Measurements from ENCODE around the gene RAP1GAP2.

The RAP1GAP2 gene

DNA sequence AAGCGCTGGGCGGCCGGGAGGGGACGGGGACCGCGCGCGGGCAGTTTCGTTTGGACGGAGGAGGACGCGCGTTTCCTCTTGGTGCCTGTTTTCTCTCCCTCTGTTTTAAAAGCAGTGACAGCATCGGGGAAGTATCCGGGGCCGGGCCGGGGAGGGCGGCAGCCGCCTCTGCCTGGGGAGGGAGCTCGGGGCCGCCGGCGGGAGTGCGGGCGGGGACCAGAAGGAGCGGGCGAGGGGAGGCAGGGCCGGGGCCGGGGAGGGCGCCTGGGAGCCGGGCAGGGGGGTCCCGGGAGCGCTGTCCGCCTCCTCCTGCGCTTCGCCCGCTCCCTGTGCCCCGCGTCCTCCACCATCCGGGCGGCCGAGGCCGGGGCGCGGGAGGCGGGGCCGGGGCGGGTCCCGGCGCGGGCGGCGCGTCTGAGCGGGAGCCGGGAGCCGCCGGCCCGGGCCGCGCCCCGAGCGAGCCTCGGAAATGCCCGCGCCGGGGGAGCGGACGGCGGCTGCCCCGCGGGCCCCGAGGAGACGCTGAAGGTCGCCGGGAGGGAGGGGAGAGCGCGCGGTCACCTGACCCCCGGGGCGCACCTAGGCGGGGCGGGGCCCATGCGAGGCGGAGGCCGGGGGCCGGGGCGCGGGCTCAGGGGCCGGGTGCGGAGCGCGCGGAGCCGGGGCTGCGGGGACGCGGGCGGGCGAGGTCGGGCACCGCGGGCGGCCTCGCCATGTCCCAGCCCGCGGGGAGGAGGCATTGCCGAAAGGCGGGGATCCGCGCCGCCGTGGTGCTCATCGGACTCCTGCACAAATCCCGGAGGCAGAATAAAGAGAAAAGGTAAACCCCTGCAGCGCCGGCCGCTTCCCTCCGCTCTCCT, 57.3 kb downstream of the RAP1GAP2 start:
- no peak for DNase-seq (ENCODE audit: low read depth)

DNA sequence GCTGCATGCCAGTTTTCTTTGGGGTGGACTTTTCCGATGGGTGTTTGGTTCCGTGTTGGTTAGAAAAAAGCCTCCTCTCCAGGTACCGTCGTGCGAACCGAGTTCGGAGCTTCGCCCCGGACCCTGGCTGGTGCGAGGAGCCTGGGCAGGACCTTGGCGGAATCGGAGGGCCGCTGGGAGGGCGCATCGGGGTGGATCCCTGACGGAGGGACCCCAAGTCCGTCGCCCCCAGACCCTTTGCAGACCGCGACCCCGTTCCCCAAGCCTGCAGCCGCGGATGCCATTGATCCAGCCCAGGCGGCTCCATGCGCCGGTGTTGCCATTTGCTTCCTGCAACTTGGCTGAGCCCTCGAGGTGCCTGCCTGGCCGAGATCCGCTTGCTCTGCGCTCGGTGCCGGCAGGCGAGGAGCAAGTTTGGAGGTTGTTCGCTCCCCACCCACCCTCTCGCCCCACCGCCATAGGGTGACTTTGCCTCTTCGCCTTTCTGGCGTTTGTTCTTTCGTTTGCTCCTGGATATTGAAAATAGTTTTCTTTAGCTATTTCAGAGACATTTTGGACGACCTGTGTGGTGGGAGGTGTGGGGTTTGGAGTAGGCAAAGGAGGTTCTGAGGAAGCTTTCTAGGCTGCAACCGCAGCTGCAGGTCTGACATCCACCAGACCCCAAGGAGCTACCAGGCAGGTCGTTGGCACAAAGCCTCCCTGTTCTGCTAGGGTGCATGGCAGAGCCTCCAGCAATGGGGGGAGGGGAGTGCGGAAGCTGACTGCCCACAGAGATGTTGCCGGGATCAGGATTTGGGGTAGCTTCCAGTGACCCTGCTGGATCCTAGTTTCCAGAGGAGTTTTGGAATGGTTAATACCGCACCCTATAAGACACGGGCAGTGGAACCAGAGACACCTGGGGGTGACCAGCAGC, 58.2 kb downstream of the RAP1GAP2 start:
- no peak for DNase-seq (ENCODE audit: low read depth)

DNA sequence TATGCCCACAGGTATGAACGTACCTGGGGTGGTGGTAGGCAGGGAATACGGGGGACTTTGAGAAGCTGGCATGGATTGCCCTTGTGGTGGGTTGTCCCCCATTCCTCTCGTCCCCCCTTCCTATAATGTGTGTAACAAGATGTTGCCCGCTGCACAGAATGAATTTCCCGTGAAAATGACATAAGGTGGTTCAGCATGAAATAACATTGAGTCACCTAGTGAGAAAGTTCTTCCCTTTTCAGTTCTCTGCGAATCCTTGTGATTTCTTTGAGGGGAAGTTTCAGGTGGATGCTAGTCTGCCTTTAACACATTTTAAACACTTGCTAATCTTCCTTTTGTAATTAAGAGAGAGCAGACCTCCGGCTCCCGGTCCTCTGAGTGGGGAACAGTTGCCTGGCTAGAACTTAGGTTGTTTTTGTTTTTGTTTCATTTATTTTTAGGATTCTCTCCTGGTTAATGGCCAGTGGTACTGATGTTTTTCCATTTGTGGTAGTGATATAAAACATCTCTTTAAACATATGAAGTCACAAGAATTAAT, 58.9 kb downstream of the RAP1GAP2 start:
- no peak for DNase-seq (ENCODE audit: low read depth)

DNA sequence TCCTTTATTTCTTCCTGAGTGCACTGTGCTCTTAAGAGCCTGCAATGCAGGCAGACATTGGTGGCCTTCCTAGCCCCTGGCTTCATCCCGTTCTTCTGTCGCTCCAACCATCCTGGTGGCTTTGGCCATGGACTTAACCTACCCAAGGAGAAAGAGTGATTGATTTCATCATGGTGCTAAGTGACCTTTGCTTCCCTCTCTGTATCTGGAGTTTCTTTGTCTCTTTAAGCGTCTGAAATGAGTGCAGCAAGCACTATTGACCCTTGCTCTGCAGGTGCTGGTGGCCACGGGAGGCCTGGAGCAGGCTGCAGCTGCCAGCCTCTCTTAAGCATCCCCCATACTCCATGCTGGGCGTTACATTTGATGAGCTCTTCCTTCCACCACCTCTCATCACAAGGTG, 60.5 kb downstream of the RAP1GAP2 start:
- DNase-seq (ENCODE audit: low read depth): no peak

DNA sequence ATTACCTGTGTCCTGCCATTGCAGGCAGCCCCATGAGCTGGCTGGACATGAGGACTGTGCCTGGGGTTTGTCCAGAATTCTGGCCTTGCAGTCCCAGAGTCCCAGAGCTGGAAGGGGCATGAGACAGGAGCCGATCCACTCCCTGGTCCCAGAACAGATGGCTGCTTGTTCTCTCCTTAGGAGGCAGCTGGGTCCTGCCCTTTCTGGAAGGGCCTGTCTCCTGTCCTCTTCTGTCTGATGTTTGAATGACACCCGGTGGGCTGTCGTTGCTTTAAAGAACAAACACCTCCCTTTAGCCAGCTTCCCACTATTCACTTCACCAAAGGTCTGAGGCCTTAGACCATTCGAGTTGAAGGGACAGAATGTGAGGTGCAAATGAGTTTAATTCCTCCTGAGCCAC, 63.8 kb downstream of the RAP1GAP2 start:
- no peak for DNase-seq (ENCODE audit: low read depth)

DNA sequence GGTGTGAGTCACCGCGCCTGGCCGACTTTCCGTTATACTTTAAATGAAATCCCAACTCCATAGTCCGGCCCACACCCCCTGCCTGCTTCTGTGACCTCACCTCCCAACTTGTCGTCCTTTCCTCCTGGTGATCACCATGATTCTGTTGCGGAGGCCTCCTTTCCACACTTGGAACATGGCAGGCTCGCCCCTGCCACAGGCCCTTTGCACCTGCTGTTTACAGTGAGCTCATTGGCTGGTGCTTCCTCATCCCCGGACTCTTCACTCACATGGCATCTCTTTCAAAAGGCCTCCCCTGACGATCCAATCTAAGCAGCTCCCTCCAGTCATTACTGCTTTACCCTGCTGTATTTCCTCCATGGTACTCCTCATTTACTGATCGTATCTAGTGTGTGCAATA, 64.6 kb downstream of the RAP1GAP2 start:
- DNase-seq (ENCODE audit: low read depth): no peak

DNA sequence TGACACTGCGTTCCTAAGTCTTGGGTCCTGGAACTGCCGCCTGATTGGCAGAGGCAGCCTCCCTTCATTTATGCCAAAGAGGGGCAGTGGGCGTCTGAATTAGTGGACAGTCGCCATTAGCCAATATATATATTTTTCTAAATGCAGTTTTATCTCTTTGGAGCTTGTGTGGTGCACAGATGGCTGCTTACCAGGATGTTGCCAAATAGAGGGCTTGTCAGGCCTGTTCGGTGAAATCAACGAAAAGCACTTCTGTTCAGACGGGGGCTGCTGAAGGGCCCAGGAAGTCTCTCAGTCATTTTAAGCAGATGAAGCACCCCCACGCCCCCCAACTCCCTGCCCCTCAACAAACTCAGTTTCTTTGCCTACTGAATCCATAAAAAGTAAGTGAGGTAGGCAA, 66.0 kb downstream of the RAP1GAP2 start:
- no peak for DNase-seq (ENCODE audit: low read depth)

DNA sequence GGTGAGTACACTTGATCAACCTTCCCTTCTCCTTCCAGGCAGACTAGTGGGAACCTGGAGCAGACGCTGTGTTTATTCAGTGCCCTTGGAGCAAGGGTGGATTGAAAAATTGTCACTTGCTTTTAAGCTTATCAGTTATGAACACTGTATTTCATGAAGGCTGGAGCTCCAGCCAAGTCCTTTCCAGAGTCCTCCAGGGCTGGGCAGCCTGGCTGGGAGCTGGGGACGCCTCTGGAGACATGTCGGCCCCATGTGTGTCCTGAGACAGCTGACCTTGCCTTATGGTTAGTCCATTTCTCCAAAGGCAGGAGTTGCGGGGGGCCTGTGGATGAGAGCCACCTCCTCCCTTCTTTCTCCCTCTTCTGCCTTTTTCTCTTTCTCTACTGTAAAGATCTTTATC, 67.0 kb downstream of the RAP1GAP2 start:
- no peak for DNase-seq (ENCODE audit: low read depth)

DNA sequence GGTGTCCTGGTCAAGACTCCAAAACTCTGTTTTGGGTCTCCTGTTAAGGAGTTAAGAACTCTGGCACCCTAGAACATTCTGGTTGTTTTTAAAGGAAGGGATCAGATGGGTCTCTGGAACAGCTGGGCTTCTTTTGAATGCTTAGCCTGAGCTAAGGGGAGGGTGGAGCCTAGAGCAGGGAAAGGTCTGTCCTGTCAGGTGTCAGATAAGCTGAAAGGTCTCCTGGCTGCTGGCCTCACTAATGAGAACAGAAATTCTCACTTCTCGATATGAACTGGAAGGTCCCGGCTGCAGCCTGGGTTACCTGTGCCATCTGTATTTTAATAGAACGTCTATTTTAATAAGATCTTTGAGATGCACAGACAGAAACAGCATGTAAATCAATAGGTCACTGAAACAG, 69.0 kb downstream of the RAP1GAP2 start:
- DNase-seq (ENCODE audit: low read depth): no peak

DNA sequence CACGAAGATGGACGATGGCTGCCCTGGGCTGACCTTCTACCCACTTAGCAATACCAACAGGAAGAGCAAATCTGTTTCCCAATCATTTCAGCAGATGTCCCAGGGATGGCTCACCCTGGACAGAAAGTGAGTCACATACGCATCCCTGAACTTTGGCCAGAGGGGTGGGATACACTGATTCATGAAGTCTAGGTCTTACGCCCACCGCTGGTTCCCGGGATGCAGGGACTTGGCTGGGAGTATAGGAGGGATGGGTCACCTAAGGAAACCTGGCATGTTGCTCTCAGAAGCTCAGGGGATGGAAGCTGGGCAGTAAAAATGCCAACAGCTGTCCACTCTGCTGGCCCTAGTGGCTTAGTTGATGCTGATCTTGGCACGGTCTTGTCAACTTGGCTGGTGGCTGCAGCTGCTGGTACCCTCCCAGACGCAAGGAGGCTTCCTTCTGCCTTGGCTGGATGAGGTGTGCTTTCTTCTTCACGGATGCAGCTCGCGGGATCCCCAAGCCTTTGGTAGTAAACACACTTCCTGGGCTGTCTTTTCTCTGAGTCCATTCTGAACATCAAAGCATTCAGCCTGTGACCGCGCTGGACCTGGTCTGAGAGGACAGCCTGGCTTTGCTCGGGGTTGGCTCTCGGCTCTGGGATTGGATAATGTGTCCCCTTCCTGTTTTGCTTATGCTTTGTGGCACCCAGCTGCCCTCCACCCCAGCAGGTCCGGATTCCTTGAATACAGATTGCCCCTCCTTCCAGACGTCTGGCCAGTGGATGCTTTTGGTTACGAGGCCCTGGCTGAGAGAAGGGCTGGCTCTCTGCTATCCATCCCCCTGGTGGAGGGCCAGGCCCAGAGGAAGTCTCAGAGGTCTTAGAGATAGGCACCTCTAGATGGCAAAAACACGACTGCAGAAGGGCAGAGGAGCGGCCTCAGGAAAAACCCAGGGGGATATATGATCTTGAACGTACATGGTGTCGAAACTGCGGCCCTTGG, 71.5 kb downstream of the RAP1GAP2 start:
- DNase-seq (ENCODE audit: low read depth): no peak

DNA sequence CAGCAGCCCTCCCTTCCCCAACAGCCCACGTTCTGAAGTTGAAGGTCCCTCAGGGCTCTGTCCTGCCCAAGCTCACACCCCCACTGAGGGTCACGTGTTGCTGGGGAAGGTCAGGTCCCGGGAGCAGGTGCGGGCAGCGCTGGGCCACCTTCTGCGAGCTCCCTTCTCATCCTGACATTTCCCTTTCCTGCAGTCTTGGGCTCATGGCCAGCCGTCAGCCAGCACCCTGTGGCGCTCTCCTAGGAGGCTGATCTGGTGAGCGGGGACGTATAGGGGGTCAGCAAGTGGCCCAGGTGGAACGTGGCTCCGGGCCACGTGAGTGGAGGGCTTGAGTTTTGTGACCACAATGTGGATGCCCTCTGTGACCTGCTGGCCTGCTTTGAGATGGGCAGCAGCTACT, 73.4 kb downstream of the RAP1GAP2 start:
- no peak for DNase-seq (ENCODE audit: low read depth)

DNA sequence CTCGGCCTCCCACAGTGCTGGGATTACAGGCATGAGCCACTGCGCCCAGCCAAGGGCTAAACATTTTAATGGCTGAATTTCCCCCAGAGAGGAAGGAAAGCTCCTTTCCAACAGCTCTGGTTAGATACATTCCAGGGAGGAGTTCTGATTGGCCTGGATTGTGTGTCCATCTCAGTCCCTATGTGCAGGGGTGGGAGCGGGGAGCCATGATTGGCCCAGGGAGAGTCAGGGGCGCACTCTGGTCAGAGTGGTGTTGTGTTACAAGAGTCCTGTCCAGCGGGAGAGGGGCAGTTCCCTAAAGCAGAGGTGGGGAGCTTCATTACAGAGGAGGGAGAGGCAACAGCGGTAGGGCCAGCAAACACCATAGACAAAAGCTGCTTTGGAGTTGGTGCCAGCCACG, 75.0 kb downstream of the RAP1GAP2 start:
- no peak for DNase-seq (ENCODE audit: low read depth)

DNA sequence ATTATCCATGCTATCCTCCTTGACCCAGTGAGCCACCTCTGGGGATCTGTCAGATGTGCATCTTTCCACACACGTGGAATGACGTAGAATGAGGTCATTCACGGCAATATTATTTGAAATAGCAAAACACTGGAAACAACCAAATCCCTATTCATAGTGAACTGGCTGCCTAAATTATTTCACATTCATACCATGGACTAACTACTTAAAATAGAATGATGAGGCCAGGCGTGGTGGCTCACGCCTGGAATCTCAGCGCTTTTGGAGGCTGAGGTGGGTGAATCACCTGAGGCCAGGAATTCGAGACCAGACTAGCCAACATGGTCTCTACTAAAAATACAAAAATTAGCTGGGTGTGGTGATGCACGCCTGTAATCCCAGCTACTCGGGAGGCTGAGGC, 75.5 kb downstream of the RAP1GAP2 start:
- DNase-seq (ENCODE audit: low read depth): no peak

DNA sequence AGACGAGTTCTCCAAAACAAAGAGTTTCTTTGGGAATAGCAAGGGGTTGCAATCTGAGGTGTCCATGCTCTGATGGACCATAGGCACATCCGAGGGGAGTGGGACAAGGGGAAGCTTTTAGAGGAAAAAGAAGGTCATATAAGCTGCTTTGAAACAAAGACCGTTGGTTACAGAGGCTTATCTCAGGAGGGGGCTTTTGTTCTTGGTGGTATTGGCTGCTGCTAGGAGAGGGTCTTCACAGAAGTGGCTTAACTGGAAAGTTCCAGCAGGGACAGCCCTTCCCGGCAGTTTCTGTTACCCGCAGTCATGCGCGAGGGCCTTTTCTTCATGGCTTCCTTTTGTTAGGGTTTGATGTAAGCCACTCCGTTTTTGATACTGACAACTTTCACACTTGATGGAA, 76.0 kb downstream of the RAP1GAP2 start:
- DNase-seq (ENCODE audit: low read depth): no peak

DNA sequence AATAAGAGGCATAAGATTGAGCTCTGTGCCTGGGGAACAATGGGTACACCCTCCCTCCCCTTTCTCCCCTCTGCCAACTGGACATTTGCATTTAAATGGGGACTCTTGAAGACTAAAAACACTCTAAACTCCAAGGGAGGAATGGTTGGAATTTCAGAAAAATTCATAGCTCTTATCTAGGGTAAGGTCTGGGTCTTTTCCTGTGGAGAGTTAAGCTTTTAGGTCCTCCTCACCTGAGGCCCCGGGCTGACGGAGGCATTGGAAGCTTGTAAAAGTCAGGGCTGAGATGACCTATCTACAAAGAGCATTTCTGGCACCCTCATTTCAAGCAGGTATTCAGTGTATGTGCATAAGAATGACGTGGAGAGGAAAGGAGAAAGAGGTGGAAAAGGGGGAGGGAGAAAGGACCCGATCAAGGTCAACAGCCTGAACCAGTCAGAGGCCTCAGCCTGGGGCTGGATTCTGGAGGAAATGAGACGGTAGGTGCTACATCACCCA, 78.0 kb downstream of the RAP1GAP2 start:
- DNase-seq (ENCODE audit: low read depth): no peak

DNA sequence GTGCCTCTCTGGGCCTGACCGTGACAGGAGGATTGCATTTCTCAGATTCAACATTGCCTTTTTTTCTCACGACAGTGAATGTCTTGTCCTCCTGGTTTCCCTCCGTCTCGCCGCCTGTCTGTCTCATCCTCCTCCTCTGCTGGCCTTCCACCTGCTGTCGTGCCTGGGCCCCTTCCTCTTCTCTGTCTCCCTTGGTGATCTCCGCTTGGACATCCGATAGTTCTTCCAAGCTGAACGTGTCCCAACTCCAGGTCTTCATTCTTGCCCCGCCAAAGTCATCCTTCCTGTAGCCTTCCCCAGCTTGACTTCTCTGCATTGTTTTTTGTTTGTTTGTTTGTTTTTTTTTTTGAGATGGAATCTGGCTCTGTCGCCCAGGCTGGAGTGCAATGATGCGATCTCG, 79.4 kb downstream of the RAP1GAP2 start:
- no peak for DNase-seq (ENCODE audit: low read depth)

DNA sequence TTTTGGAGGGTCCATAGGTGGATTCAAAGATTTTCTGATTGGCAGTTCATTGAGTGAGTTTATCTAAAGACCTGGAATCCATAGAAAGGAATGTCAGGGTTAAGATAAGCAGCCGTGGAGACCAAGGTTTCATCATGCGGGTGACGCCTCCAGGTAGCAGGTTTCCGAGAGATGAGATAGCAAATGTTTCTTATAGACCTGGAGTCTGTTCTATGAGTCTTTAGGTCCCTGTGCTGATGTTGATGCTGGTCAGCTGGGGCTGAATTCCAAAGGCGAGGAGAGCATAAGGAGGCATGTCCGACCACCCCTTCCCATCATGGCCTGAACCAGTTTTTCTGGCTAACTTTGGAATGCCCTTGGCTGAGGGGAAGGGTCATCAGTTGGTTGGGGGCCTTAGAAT, 80.2 kb downstream of the RAP1GAP2 start:
- no peak for DNase-seq (ENCODE audit: low read depth)

DNA sequence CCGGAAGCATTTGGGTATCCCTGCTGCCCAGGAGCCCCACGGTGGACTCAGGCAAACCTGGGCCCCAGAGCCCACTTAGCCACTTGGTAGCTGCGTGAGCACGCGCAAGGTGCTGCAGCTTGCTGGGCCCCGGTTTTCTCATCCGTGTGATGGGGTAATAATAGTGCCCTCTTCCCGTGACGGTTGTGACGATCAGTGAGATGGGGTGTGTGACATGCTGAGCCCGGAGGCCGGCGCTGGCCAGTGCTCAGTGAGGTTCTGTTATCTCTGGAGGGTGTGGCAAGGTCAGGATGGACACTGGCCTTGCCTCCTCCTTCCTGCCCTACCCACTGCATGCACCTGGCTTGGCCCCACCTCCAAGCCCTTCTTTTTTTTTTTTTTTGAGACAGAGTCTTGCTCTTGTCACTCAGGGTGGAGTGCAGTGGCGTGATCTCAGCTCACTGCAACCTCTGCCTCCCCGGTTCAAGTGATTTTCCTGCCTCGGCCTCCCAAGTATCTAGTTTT, 82.6 kb downstream of the RAP1GAP2 start:
- DNase-seq (ENCODE audit: low read depth): no peak

DNA sequence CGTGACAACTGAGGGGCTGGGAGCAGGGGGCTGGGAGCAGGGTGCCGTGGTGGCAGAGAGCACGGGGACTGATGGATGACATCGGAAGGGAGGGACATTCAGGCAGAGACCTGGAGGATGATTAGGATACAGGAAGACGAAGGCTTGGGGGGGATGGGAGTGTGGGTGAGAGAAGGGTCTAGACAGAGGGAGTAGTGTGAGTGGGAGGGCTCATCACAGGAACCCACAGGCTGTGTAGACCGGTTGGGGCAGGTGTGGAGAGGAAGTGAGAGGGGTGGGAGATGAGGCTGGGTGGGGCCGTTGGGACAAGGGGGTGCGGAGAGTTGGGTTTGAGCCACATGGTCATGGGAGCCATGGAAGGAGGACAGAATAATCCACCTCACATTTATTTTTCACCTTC, 83.8 kb downstream of the RAP1GAP2 start:
- no peak for DNase-seq (ENCODE audit: low read depth)

DNA sequence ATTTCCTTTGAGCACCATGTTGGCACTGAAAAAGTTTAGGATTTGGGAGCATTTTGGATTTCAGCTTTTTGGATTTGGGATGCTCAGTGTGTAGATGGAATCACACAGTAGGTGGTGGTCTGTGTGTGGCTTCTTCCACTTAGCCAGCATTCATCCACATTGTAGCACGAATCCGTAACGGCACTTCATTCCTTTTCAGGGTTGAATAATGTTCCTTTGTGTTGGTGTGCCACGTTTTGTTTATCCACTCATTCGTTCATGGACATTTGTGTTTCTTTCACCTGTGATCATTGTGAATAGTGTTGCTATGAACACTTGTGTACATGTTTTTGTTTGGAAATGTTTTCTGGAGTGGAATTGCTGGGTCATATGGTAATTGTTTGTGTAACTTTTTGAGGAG, 85.1 kb downstream of the RAP1GAP2 start:
- DNase-seq (ENCODE audit: low read depth): no peak

DNA sequence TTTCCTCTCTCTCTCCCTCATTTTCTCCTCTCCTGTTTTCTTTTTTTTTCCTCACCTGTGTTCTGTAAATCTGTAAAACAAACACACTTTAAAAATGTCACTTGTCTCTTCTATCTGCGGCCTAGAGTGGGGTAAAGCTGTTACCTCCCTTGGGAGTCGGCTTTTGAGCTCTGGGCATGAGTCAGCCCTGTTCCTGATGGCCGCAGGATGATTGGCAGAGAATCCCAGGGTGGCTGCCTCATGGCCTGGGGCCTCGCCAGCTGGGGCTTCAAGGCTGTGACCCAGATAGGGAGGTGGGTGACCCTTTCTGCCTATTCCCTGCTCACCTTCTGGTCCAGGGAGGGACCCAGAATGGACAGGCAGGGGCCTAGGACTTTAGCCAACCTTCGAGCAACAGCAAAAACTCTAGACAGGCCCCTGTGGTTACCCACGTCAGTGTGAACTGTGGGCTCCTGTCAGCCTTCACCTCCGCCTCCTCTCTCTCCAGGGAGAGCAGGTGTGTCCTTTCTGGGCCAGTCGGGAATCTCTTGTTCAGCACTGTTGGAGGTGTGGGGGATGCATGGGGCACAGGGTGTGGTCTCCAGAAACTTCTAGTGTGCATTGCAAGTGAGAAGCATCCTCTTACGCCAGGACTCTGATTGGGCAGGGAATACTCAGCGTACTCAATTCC, 87.4 kb downstream of the RAP1GAP2 start:
- no peak for DNase-seq (ENCODE audit: low read depth)

Measured in stimulated activated CD4-positive, alpha-beta T cell treated with anti-CD3 and anti-CD28 coated beads, Interleukin-2, amount 100 ng/mL, for 4 hours (primary cell).